HepG2 (cell line): Measurements from ENCODE around the gene TRIM7. TPM values are rescaled to one million over a fixed set of nuclear protein-coding genes. Genes with fewer than 3 reads are reported as not detected.

Experiments used
- AHR ChIP-seq: IDR thresholded peaks from 2 replicates; pipeline ENCODE4 v1.6.1; 2018; ENCODE audit warnings: missing genetic modification reagents, missing compliant biosample characterization
- CCDC6 ChIP-seq: sonication (generic); formaldehyde crosslinking; IDR thresholded peaks from 2 replicates; pipeline ENCODE4 v1.8.1; 2022; ENCODE audit warnings: mild to moderate bottlenecking, missing genetic modification reagents, moderate library complexity
- ETV6 ChIP-seq: sonication (generic); formaldehyde crosslinking; conservative IDR thresholded peaks from 2 replicates; pipeline ENCODE4 v1.4.0; 2020; ENCODE audit warnings: missing genetic modification reagents
- HBP1 ChIP-seq: IDR thresholded peaks from 2 replicates; pipeline ENCODE4 v1.6.1; 2016; ENCODE audit warnings: low read depth, control low read depth
- HES4 ChIP-seq: sonication (generic); formaldehyde crosslinking; IDR thresholded peaks from 2 replicates; pipeline ENCODE4 v1.9.0; 2021; ENCODE audit warnings: mild to moderate bottlenecking, missing genetic modification reagents, borderline replicate concordance
- HNRNPLL ChIP-seq: fragments of 200-400 bp; formaldehyde crosslinking; IDR thresholded peaks from 2 replicates; pipeline ENCODE4 v1.6.1; 2017; ENCODE audit warnings: mild to moderate bottlenecking, low read depth, low read length; ENCODE audit not compliant: poor library complexity, severe bottlenecking
- KDM2A ChIP-seq: sonication (generic); formaldehyde crosslinking; IDR thresholded peaks from 2 replicates; pipeline ENCODE4 v1.4.0; 2020; ENCODE audit warnings: low read depth, missing genetic modification reagents, borderline replicate concordance
- LBX2 ChIP-seq: sonication (generic); formaldehyde crosslinking; IDR thresholded peaks from 2 replicates; pipeline ENCODE4 v1.5.0; 2020; ENCODE audit warnings: missing genetic modification reagents, mild to moderate bottlenecking, borderline replicate concordance
- MAFK ChIP-seq, 2 experiments: IDR thresholded peaks in 1 of 2; conservative IDR thresholded peaks in 1 of 2; 2 replicates each; pipeline ENCODE4 v1.6.1; 2011; ENCODE audit warnings: improper control_type of control experiment in 2 of 2, low read length in 2 of 2
- MXD4 ChIP-seq: IDR thresholded peaks from 2 replicates; pipeline ENCODE4 v1.6.1; 2016; ENCODE audit warnings: mild to moderate bottlenecking, missing biosample characterization, missing genetic modification reagents
- REL ChIP-seq: sonication (generic); formaldehyde crosslinking; conservative IDR thresholded peaks from 2 replicates; pipeline ENCODE4 v1.8.0; 2022; ENCODE audit warnings: mild to moderate bottlenecking, missing genetic modification reagents, moderate library complexity
- SIX1 ChIP-seq: sonication (generic); formaldehyde crosslinking; IDR thresholded peaks from 2 replicates; pipeline ENCODE4 v1.4.0; 2020; ENCODE audit warnings: missing genetic modification reagents, borderline replicate concordance
- SRF ChIP-seq: IDR thresholded peaks from 2 replicates; pipeline ENCODE4 v1.6.1; 2011; ENCODE audit warnings: mild to moderate bottlenecking, low read depth, low read length, moderate library complexity
- SRY ChIP-seq: sonication (generic); formaldehyde crosslinking; IDR thresholded peaks from 2 replicates; pipeline ENCODE4 v1.8.0; 2022; ENCODE audit warnings: mild to moderate bottlenecking, missing genetic modification reagents
- TCF7 ChIP-seq: sonication (generic); IDR thresholded peaks from 2 replicates; pipeline ENCODE4 v1.6.1; 2016; ENCODE audit warnings: antibody characterized with exemption, low read depth
- TFDP1 ChIP-seq: IDR thresholded peaks from 2 replicates; pipeline ENCODE4 v1.6.1; 2016; ENCODE audit warnings: missing compliant biosample characterization, missing genetic modification reagents, borderline replicate concordance
- ZBTB10 ChIP-seq: sonication (generic); formaldehyde crosslinking; IDR thresholded peaks from 2 replicates; pipeline ENCODE4 v1.4.0; 2020; ENCODE audit warnings: missing genetic modification reagents, borderline replicate concordance
- ZIK1 ChIP-seq: sonication (generic); formaldehyde crosslinking; IDR thresholded peaks from 2 replicates; pipeline ENCODE4 v1.5.0; 2020; ENCODE audit warnings: mild to moderate bottlenecking, low read depth, missing genetic modification reagents, borderline replicate concordance
- ZNF160 ChIP-seq: sonication (generic); formaldehyde crosslinking; IDR thresholded peaks from 2 replicates; pipeline ENCODE4 v1.8.0; 2022; ENCODE audit warnings: mild to moderate bottlenecking, inconsistent platforms, missing genetic modification reagents
- ZNF232 ChIP-seq: sonication (generic); formaldehyde crosslinking; IDR thresholded peaks from 2 replicates; pipeline ENCODE4 v1.4.0; 2020; ENCODE audit warnings: missing genetic modification reagents, borderline replicate concordance
- ZNF430 ChIP-seq: sonication (generic); formaldehyde crosslinking; IDR thresholded peaks from 2 replicates; pipeline ENCODE4 v1.9.0; 2021; ENCODE audit warnings: mild to moderate bottlenecking, missing genetic modification reagents
- polyA plus RNA-seq, 8 experiments: library from polyadenylated mRNA; depleted of rRNA in 3 of 8; stranded (reverse) in 7 of 8; unstranded in 1 of 8; fragments of >200 nt; fragmentation: Illumina TruSeq in 4 of 8; extraction: Trizol in 4 of 8; gene quantifications; 2 replicates each; pipeline versions ENCODE4 v1.2.1 to v1.2.3, GENCODE V29; 2011 to 2016; ENCODE audit warnings: low read depth in 4 of 8, missing spikeins in 1 of 8, mixed read lengths in 1 of 8; ENCODE audit not compliant: insufficient read depth in 1 of 8
- total RNA-seq, 5 experiments: library from RNA; depleted of rRNA; stranded (reverse); fragments of >200 nt; fragmentation: Illumina TruSeq; extraction: Trizol; gene quantifications; 2 replicates each; pipeline ENCODE4 v1.2.3, GENCODE V29; 2016; ENCODE audit warnings: low read depth in 1 of 5

The TRIM7 gene
- total and polyA plus RNA-seq, 2 of the 13 experiments (the other 11 are each of a cell fraction or from before 2014, with no cell fraction given): 0.13 TPM; not detected in 1

- TF ChIP-seq MAFK (conservative IDR thresholded peaks at IDR 0.05 in 1 of 2, IDR thresholded peaks at IDR 0.05 in 1 of 2; ENCODE audit: low read length in 2 of 2) (no peak), ZNF232 (CRISPR knock-in tag) (0 out of 2 replicates have a peak, but pooled peaks have one; percentile 12), HBP1 (peak; percentile 32), LBX2 (CRISPR knock-in tag) (peak; percentile 45; the same call in 1 of the 2 replicates), ETV6 (CRISPR knock-in tag) (peak; percentile 44; the same call in 1 of the 2 replicates), TFDP1 (CRISPR knock-in tag) (0 out of 2 replicates have a peak, but pooled peaks have one; percentile 12), HES4 (CRISPR knock-in tag) (peak; percentile 95), ZIK1 (no peak), TCF7 (no peak), ZNF430 (CRISPR knock-in tag) (peak; percentile 62), REL (CRISPR knock-in tag) (peak; percentile 62; the same call in 1 of the 2 replicates), SRY (peak; percentile 98), KDM2A (peak; percentile 73; the same call in 1 of the 2 replicates), SRF (0 out of 2 replicates have a peak, but pooled peaks have one; percentile 15), HNRNPLL (peak; percentile 50), AHR (CRISPR knock-in tag) (peak; percentile 40; the same call in 1 of the 2 replicates), SIX1 (peak; percentile 29; the same call in 1 of the 2 replicates), ZNF160 (CRISPR knock-in tag) (0 out of 2 replicates have a peak, but pooled peaks have one; percentile 19), MXD4 (CRISPR knock-in tag) (peak; percentile 73; the same call in 1 of the 2 replicates), CCDC6 (peak; percentile 93), ZBTB10 (no peak)
Measured at GRCh38 chr5:181243564-181244343, 38.8 kb upstream of the TRIM7 start, which contains the start of gene RACK1 (continued).
